GM12892 (cell line): ENCODE data around the gene HTT.

Source experiments
- POLR2A ChIP-seq: IDR thresholded peaks from 2 replicates; pipeline ENCODE4 v1.6.1; 2011; ENCODE audit warnings: low read depth, low read length, control low read depth
- POLR2AphosphoS5 ChIP-seq: IDR thresholded peaks from 2 replicates; pipeline ENCODE4 v1.6.1; 2011; ENCODE audit warnings: low read depth, low read length, control low read depth
- TAF1 ChIP-seq: IDR thresholded peaks from 2 replicates; pipeline ENCODE4 v1.6.1; 2011; ENCODE audit warnings: low read depth, mild to moderate bottlenecking, control low read depth, low read length, borderline replicate concordance

DNA sequence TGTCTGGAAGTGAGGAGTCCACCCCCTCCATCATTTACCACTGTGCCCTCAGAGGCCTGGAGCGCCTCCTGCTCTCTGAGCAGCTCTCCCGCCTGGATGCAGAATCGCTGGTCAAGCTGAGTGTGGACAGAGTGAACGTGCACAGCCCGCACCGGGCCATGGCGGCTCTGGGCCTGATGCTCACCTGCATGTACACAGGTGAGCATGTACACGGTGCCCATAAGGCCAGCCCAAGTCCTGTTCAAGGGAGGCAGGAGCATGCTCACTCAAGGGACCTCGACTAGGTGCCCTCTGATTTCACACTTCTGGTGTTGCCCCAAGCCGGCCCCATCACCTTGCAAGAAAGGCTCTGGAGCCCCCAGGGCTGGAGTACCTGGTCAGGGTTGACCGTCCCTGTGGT is 161.1 kb downstream of the HTT start:
- TF ChIP-seq POLR2A (no peak), TAF1 (no peak), POLR2AphosphoS5 (no peak)
